ENCODE measurements around the gene ZSWIM4.

The ZSWIM4 gene

GRCh38 chr19:13870873-13871272, 75.6 kb downstream of the ZSWIM4 start:
- no peak for DNase-seq (ENCODE audit: low read depth in 1 of 2, low spot score in 1 of 2)

- no peak for DNase-seq (ENCODE audit: low read depth in 1 of 2, low spot score in 1 of 2)
Observed at GRCh38 chr19:13872339-13872694, 77.1 kb downstream of the ZSWIM4 start.

GRCh38 chr19:13872695-13873389, 77.6 kb downstream of the ZSWIM4 start:
- DNase-seq (ENCODE audit: low read depth in 1 of 2, low spot score in 1 of 2) = no peak

GRCh38 chr19:13873834-13874515, 78.7 kb downstream of the ZSWIM4 start:
- DNase-seq (ENCODE audit: low read depth in 1 of 2, low spot score in 1 of 2) = no peak

- no peak for DNase-seq (ENCODE audit: low read depth in 1 of 2, low spot score in 1 of 2)
Observed at GRCh38 chr19:13875824-13876223, 80.6 kb downstream of the ZSWIM4 start.

GRCh38 chr19:13876834-13877233, 81.6 kb downstream of the ZSWIM4 start, which contains the start of gene NANOS3:
NANOS3 (plus strand) TSS chr19:13877134; CDS start chr19:13877249, 115 bp downstream.
- DNase-seq (ENCODE audit: low read depth in 1 of 2, low spot score in 1 of 2) = no peak

GRCh38 chr19:13877303-13877702, 82.1 kb downstream of the ZSWIM4 start:
- DNase-seq (ENCODE audit: low read depth in 1 of 2, low spot score in 1 of 2) = no peak

- peak; percentile 96 to 98 for DNase-seq (ENCODE audit: low read depth in 1 of 2, low spot score in 1 of 2)
Observed at GRCh38 chr19:13880059-13881043, 85.1 kb downstream of the ZSWIM4 start.

- no peak for DNase-seq (ENCODE audit: low read depth in 1 of 2, low spot score in 1 of 2)
Observed at GRCh38 chr19:13881251-13881691, 86.0 kb downstream of the ZSWIM4 start.

All from activated T-helper 1 cell treated with anti-CD3 and anti-CD28 coated beads, Interleukin-2, amount 50 U/mL, for 16 hours (primary cell).